ENCODE data around the gene BMPR1A. TPM values are rescaled to one million over a fixed set of nuclear protein-coding genes. Genes with fewer than 3 reads are reported as not detected.

BMPR1A gene
- total RNA-seq, 2 experiments from 2014 or later: 0.47 to 1.1 TPM

DNA sequence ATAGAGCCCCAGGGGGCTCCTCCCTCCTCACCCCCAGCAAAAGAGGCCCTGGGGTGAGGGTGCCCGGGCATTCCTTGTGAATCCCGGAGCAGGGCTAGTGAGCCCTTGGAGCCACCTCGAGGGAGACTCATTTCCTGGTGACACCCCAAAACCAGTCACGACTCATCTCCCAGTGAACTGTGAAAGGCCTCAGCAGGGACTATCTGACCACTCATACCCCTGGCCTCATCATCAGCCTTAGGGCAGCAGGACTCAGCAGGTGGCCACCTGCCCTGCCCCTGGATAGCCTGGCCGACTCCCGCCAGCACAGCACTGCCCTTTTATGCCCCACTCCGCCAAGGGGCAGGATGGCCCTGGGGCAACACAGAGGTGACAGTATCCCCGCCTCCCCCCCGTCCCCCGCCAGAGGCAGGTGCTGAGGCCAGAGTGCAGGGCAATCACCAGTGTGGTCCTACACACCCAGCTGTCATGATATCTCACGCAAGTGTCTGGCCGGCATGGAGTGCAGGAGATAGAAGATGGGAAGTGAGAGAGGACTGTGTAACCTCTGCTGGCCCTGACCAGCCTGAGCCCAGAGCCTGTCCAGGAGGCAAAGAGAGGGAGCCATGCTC lies 205.2 kb downstream of the BMPR1A start:
- DNase-seq (ENCODE audit: low spot score): no peak
- Histone ChIP-seq H3K9me2 (ENCODE audit: insufficient read depth, low read length) (no peaks in the 10 kb centered on the region), H3K79me2 (ENCODE audit: insufficient read depth, low read depth, low read length) (no peaks in the 10 kb centered on the region), H3K36me3 (ENCODE audit: insufficient read depth, low read length) (no peaks in the 10 kb centered on the region), H3K4me3 (ENCODE audit: low read depth, low read length, poor library complexity, severe bottlenecking) (no peak overlapping the region), H2AFZ (ENCODE audit: low read length) (no peak overlapping the region), H4K20me1 (ENCODE audit: insufficient read depth, low read length) (no peaks in the 10 kb centered on the region), H3K27ac (ENCODE audit: low read depth, low read length, poor library complexity, severe bottlenecking) (no peak overlapping the region), H3K4me1 (ENCODE audit: insufficient read depth, low read length, poor library complexity, severe bottlenecking) (no peaks in the 10 kb centered on the region), H3K9me3 (ENCODE audit: low read length) (no peaks in the 10 kb centered on the region), H3K4me2 (ENCODE audit: low read length) (no peak overlapping the region)
- ChIA-PET CTCF (ENCODE audit: unreplicated experiment) (no interaction called here), POLR2A (no interaction called here)
- TF ChIP-seq EZH2phosphoT487 (IDR thresholded peaks at IDR 0.05; ENCODE audit: borderline replicate concordance, low read depth, low read length): no peak
- TF ChIP-seq, protein P1, sequence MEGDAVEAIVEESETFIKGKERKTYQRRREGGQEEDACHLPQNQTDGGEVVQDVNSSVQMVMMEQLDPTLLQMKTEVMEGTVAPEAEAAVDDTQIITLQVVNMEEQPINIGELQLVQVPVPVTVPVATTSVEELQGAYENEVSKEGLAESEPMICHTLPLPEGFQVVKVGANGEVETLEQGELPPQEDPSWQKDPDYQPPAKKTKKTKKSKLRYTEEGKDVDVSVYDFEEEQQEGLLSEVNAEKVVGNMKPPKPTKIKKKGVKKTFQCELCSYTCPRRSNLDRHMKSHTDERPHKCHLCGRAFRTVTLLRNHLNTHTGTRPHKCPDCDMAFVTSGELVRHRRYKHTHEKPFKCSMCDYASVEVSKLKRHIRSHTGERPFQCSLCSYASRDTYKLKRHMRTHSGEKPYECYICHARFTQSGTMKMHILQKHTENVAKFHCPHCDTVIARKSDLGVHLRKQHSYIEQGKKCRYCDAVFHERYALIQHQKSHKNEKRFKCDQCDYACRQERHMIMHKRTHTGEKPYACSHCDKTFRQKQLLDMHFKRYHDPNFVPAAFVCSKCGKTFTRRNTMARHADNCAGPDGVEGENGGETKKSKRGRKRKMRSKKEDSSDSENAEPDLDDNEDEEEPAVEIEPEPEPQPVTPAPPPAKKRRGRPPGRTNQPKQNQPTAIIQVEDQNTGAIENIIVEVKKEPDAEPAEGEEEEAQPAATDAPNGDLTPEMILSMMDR (conservative IDR thresholded peaks at IDR 0.05; ENCODE audit: low read length): no peak
- no TSS peak for BruUV-seq (replicated peaks)
- intact Hi-C loops (cut with micrococcal nuclease; ENCODE audit: unreplicated experiment): loop anchor here (10.0 kb wide), 1 partner anchor 247 kb away; no protein-coding TSS in a partner anchor

DNA sequence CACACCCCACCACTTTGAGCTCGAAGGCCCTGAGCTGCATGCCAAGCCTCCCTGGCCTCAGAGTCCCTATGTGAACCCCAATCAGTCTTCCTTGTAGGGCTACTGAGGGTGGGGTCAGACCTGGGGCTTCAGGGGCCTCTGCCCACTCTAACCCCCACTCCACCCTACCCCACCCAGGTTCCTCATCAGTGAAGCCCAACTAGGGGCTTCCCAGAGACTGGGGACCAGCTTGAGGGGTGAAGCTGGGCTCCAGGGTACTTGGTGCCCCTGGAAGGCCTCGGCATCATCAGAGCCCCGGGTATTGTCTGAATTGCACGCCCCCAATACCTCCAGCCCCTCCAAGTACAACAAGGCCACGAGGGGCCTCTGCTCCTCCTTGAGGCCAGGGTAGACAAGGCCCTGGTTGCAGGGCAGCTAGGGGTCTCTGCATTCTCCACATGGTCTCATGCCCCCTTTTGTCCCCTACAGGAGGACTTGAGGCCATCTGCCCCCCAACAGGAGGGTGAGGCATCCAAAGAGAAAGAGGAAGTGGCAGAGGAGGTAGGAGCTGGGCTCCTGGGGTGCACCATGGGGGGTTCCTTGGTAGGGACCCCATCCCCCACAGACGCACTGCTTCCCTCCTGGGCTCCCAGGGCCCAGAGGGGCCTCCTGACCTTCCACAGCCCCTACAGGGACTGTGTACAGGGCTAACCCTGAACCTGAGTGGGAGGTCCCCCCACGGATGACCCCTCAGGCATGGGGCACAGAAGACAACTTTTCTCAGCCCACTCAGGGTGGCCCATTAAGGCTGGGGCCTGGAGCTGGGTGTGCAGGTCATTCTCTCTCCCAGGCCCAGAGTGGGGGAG lies 205.9 kb downstream of the BMPR1A start:
- Histone ChIP-seq H3K27ac (ENCODE audit: low read depth, low read length, poor library complexity, severe bottlenecking) (no peak overlapping the region), H3K4me1 (ENCODE audit: insufficient read depth, low read length, poor library complexity, severe bottlenecking) (no peaks in the 10 kb centered on the region), H3K4me2 (ENCODE audit: low read length) (no peak overlapping the region), H3K9me2 (ENCODE audit: insufficient read depth, low read length) (no peaks in the 10 kb centered on the region), H3K9me3 (ENCODE audit: low read length) (no peaks in the 10 kb centered on the region), H4K20me1 (ENCODE audit: insufficient read depth, low read length) (no peaks in the 10 kb centered on the region), H2AFZ (ENCODE audit: low read length) (no peak overlapping the region), H3K79me2 (ENCODE audit: insufficient read depth, low read depth, low read length) (no peaks in the 10 kb centered on the region), H3K36me3 (ENCODE audit: insufficient read depth, low read length) (no peaks in the 10 kb centered on the region), H3K4me3 (ENCODE audit: low read depth, low read length, poor library complexity, severe bottlenecking) (no peak overlapping the region)
- no peak for DNase-seq (ENCODE audit: low spot score)
- CTCF ChIA-PET (ENCODE audit: unreplicated experiment): no interaction called here
- POLR2A ChIA-PET: no interaction called here
- TF ChIP-seq, protein P1 (conservative IDR thresholded peaks at IDR 0.05; ENCODE audit: low read length): no peak
- TF ChIP-seq EZH2phosphoT487 (IDR thresholded peaks at IDR 0.05; ENCODE audit: borderline replicate concordance, low read depth, low read length): no peak
- no TSS peak for BruUV-seq (replicated peaks)
- intact Hi-C loops (cut with micrococcal nuclease; ENCODE audit: unreplicated experiment): loop anchor here (10.0 kb wide), 1 partner anchor 248 kb away; no protein-coding TSS in a partner anchor

DNA sequence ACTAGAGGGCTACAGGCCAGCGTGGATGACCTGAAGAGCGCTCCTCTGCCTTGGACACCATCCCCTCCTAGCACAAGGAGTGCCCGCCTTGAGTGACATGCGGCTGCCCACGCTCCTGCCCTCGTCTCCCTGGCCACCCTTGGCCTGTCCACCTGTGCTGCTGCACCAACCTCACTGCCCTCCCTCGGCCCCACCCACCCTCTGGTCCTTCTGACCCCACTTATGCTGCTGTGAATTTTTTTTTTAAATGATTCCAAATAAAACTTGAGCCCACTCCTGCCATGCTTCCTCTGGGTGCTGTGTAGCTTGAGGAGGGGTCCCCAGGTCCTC lies 206.5 kb downstream of the BMPR1A start:
- CTCF ChIA-PET (ENCODE audit: unreplicated experiment): interaction anchor here (0.7 kb wide), 1 partner anchor 295 kb away, joined by 6 read pairs; no protein-coding TSS in a partner anchor
- intact Hi-C loops (cut with micrococcal nuclease; ENCODE audit: unreplicated experiment): loop anchor here (10.0 kb wide), 1 partner anchor 248 kb away; no protein-coding TSS in a partner anchor
- H3K9me3 ChIP-seq (ENCODE audit: low read length): no peaks in the 10 kb centered on the region

More for the DNA sequence above, 206.5 kb downstream of the BMPR1A start:
- Histone ChIP-seq H3K4me2 (ENCODE audit: low read length) (no peak overlapping the region), H3K4me3 (ENCODE audit: low read depth, low read length, poor library complexity, severe bottlenecking) (no peak overlapping the region), H3K4me1 (ENCODE audit: insufficient read depth, low read length, poor library complexity, severe bottlenecking) (no peaks in the 10 kb centered on the region), H3K36me3 (ENCODE audit: insufficient read depth, low read length) (no peaks in the 10 kb centered on the region), H2AFZ (ENCODE audit: low read length) (no peak overlapping the region), H4K20me1 (ENCODE audit: insufficient read depth, low read length) (no peaks in the 10 kb centered on the region), H3K27ac (ENCODE audit: low read depth, low read length, poor library complexity, severe bottlenecking) (no peak overlapping the region), H3K9me2 (ENCODE audit: insufficient read depth, low read length) (no peaks in the 10 kb centered on the region), H3K79me2 (ENCODE audit: insufficient read depth, low read depth, low read length) (no peaks in the 10 kb centered on the region)
- no TSS peak for BruUV-seq (replicated peaks)
- POLR2A ChIA-PET: interaction anchor here (0.7 kb wide), 1 partner anchor 32 kb away, joined by 4 read pairs; no protein-coding TSS in a partner anchor
- TF ChIP-seq, protein P1 (conservative IDR thresholded peaks at IDR 0.05; ENCODE audit: low read length): no peak
- TF ChIP-seq EZH2phosphoT487 (IDR thresholded peaks at IDR 0.05; ENCODE audit: borderline replicate concordance, low read depth, low read length): no peak
- no peak for DNase-seq (ENCODE audit: low spot score)

Data from OCI-LY7 (cell line).